ENCODE measurements around the gene ARMH4. TPM values are rescaled to one million over a fixed set of nuclear protein-coding genes. Genes with fewer than 3 reads are reported as not detected.

Gene ARMH4
- polyA plus RNA-seq, 1 donor (not counting 4 experiments of a cell fraction or from before 2014, with no cell fraction given): 0.56 TPM

- Histone ChIP-seq H3K79me2 (ENCODE audit: control insufficient read depth, insufficient read depth, low read length) (no peaks in the 10 kb centered on the region), H3K27me3 (ENCODE audit: control insufficient read depth, extremely low read depth, insufficient read depth, low read length) (no peaks in the 10 kb centered on the region), H2AFZ (ENCODE audit: control insufficient read depth, low read length) (no peak overlapping the region), H3K27ac (ENCODE audit: control insufficient read depth, insufficient read depth, low read length) (no peak overlapping the region), H3K4me3 (ENCODE audit: control insufficient read depth in 2 of 3, extremely low read depth in 1 of 3, insufficient read depth in 2 of 3, low read depth in 1 of 3, low read length in 3 of 3) (no peak overlapping the region), H3K9me1 (ENCODE audit: control insufficient read depth, extremely low read depth, insufficient read depth, low read length) (no peaks in the 10 kb centered on the region), H3K9me3 (ENCODE audit: control insufficient read depth, low read depth, low read length) (no peaks in the 10 kb centered on the region), H3K4me1 (ENCODE audit: control insufficient read depth, extremely low read depth, insufficient read depth, low read length) (peaks cover 6% of the 10 kb centered on the region), H3K4me2 (ENCODE audit: control insufficient read depth, extremely low read depth, insufficient read depth, low read depth, low read length) (peak overlapping the region; percentile 22), H3K36me3 (ENCODE audit: control insufficient read depth in 2 of 2, extremely low read depth in 1 of 2, insufficient read depth in 2 of 2, low read length in 2 of 2) (no peaks in the 10 kb centered on the region), H3K9ac (ENCODE audit: control insufficient read depth, extremely low read depth, insufficient read depth, low read length) (no peak overlapping the region), H4K20me1 (ENCODE audit: control insufficient read depth, extremely low read depth, insufficient read depth, low read length) (no peaks in the 10 kb centered on the region)
- dilution Hi-C loops (cut with MboI; ENCODE audit: extremely low pct_ligation_motif_present, low sequenced_read_pairs): no loop called here
- FAIRE-seq: peak; percentile 71
- TF ChIP-seq EZH2 (IDR thresholded peaks at IDR 0.05; ENCODE audit: low read length) (no peak), CTCF (optimal IDR thresholded peaks at IDR 0.05 in 1 of 3, IDR thresholded peaks at IDR 0.05 in 1 of 3, conservative IDR thresholded peaks at IDR 0.05 in 1 of 3; ENCODE audit: extremely low read depth in 1 of 3, insufficient read depth in 2 of 3, low read length in 3 of 3) (no peak)
- peak; percentile 2 for DNase-seq (ENCODE audit: low read depth, low spot score)
Measured at GRCh38 chr14:58026967-58027366, 125.0 kb downstream of the ARMH4 start.

DNA sequence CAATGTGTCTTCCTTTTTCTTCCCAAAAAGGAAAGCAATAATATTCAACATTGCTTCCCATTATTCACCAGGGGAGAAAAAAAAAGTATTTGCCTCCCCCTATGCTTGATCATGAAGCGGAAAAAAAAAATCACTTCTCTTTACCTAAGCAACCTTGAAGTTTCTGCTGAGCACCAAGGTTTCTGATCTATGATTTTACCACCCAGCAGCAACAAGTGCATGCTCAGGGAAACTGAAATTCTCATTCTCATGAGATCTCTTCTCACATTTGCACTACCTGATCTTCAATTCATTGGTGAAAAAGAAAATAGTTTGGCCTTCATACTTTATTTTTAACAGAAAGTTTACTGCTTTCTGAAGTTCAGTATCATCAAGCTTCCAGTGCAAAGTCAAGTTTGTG is 125.8 kb downstream of the ARMH4 start:
- TF ChIP-seq CTCF (optimal IDR thresholded peaks at IDR 0.05 in 1 of 3, IDR thresholded peaks at IDR 0.05 in 1 of 3, conservative IDR thresholded peaks at IDR 0.05 in 1 of 3; ENCODE audit: extremely low read depth in 1 of 3, insufficient read depth in 2 of 3, low read length in 3 of 3): no peak
- no peak for TF ChIP-seq EZH2 (IDR thresholded peaks at IDR 0.05; ENCODE audit: low read length)
- H3K36me3 ChIP-seq (ENCODE audit: control insufficient read depth in 2 of 2, extremely low read depth in 1 of 2, insufficient read depth in 2 of 2, low read length in 2 of 2): no peaks in the 10 kb centered on the region

More for the DNA sequence above, 125.8 kb downstream of the ARMH4 start:
- Histone ChIP-seq H4K20me1 (ENCODE audit: control insufficient read depth, extremely low read depth, insufficient read depth, low read length) (no peaks in the 10 kb centered on the region), H3K4me1 (ENCODE audit: control insufficient read depth, extremely low read depth, insufficient read depth, low read length) (peaks cover 6% of the 10 kb centered on the region), H3K4me2 (ENCODE audit: control insufficient read depth, extremely low read depth, insufficient read depth, low read depth, low read length) (no peak overlapping the region), H3K9ac (ENCODE audit: control insufficient read depth, extremely low read depth, insufficient read depth, low read length) (no peak overlapping the region), H3K79me2 (ENCODE audit: control insufficient read depth, insufficient read depth, low read length) (no peaks in the 10 kb centered on the region), H3K9me3 (ENCODE audit: control insufficient read depth, low read depth, low read length) (no peaks in the 10 kb centered on the region), H2AFZ (ENCODE audit: control insufficient read depth, low read length) (no peak overlapping the region), H3K4me3 (ENCODE audit: control insufficient read depth in 2 of 3, extremely low read depth in 1 of 3, insufficient read depth in 2 of 3, low read depth in 1 of 3, low read length in 3 of 3) (no peak overlapping the region), H3K9me1 (ENCODE audit: control insufficient read depth, extremely low read depth, insufficient read depth, low read length) (no peaks in the 10 kb centered on the region), H3K27me3 (ENCODE audit: control insufficient read depth, extremely low read depth, insufficient read depth, low read length) (no peaks in the 10 kb centered on the region), H3K27ac (ENCODE audit: control insufficient read depth, insufficient read depth, low read length) (no peak overlapping the region)
- DNase-seq (ENCODE audit: low read depth, low spot score): no peak
- dilution Hi-C loops (cut with MboI; ENCODE audit: extremely low pct_ligation_motif_present, low sequenced_read_pairs): no loop called here
- no peak for FAIRE-seq

Measured in keratinocyte (primary cell).